GM12865 (cell line): Measurements from ENCODE around the gene IL33.

Experiments used
- DNase-seq: peaks from one replicate; pipeline ENCODE4 v3.0.0; 2010; ENCODE audit warnings: low read depth
- H3K4me3 ChIP-seq: 2 replicates; pipeline ENCODE4 v1.5.1; 2011; ENCODE audit warnings: mild to moderate bottlenecking, low read depth, low read length, control low read depth
- TF ChIP-seq, protein P1 (sequence below): IDR thresholded peaks from 2 replicates; pipeline ENCODE4 v1.5.1; 2011; ENCODE audit warnings: low read length, control low read depth, low read depth, inconsistent platforms; ENCODE audit not compliant: insufficient read depth; ENCODE audit errors: missing control alignments

Gene IL33

DNA sequence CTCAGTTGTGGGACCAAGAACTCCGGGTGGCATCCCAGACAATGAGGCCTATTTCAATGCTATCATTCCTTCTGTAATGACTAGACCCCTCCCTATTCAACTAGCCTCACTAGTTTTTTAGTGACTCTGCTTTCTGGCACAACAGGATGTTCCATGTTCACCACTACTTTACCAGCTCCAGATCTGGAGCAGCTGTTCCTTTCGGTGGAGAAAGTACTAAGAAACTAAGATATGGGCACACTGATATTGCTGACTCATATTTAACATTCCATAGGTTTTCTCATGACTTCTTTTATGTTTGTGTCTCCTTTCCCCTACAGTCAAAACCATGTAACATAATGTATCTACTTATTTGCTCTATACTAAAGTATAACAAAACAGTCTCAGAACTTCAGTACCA, 24.1 kb downstream of the IL33 start:
- no peak for DNase-seq
- TF ChIP-seq, protein P1, sequence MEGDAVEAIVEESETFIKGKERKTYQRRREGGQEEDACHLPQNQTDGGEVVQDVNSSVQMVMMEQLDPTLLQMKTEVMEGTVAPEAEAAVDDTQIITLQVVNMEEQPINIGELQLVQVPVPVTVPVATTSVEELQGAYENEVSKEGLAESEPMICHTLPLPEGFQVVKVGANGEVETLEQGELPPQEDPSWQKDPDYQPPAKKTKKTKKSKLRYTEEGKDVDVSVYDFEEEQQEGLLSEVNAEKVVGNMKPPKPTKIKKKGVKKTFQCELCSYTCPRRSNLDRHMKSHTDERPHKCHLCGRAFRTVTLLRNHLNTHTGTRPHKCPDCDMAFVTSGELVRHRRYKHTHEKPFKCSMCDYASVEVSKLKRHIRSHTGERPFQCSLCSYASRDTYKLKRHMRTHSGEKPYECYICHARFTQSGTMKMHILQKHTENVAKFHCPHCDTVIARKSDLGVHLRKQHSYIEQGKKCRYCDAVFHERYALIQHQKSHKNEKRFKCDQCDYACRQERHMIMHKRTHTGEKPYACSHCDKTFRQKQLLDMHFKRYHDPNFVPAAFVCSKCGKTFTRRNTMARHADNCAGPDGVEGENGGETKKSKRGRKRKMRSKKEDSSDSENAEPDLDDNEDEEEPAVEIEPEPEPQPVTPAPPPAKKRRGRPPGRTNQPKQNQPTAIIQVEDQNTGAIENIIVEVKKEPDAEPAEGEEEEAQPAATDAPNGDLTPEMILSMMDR: no peak
- H3K4me3 ChIP-seq: no peak overlapping the region

DNA sequence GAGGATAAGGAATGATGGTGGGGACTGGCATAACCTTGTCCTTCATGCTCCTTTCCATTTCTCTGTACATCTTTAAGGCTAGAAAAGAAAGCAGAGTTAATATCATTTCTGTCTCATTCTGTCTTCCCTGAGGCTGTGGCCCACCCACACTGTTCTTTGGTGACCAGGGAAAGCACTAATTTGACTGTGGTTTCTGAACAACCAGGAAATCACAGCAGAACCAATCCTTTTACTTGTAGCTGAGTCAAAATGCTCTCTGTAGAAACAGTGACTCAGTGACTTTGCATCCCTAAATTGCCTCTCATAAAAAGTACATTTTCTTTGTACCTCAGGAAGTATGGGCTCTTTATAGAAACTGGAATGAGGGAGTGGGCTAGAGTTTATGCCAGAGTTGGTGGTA, 28.1 kb downstream of the IL33 start:
- H3K4me3 ChIP-seq: no peak overlapping the region
- peak; percentile 59 for DNase-seq
- TF ChIP-seq, protein P1: no peak

DNA sequence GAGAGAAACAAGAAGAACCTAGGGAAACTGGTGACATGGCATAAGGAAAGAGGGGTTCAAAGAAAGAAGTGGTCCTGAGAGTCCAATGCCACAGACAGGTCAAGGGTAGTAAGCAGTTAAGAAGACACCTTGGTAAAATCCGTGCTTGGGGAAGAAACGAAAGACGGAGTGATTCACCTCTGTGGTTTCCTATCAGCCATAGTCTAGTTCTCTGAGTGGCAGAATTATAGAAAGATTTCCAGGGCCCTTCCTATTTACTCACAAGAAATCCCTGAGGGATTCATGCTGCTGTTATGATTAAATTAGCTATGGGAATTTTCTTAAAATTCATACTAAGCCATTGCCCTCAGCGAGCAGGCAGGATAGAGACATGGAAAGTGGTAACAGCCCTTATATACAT, 31.7 kb downstream of the IL33 start:
- DNase-seq: peak; percentile 37
- TF ChIP-seq, protein P1: no peak
- H3K4me3 ChIP-seq: no peak overlapping the region

DNA sequence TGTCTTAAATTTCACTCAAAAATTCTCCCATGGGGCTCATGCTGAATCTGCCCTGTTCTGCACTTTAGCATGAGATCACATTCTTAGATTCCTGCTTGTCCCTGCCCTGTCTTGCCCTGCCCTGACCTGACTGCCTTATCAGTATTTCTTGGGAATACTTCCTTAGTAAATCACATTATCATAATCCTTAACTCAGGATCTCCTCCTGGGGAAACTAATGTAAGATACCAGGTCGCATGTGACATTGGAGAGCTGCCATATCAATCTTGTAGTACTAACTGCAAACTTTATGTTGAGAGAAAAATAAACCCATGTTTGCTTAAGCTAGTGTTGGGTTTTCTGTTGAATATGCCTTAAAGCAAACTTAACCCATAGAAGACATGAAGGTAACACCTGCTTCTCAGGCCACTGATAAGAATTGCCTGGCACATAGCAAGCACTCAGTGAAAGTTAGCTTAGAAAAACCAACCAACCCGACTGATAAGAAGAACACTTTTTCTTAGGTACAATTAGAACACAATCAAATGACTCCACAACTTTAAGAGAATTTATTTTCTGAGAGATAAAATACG, 53.3 kb downstream of the IL33 start:
- no peak for DNase-seq
- TF ChIP-seq, protein P1: no peak
- no peak overlapping the region for H3K4me3 ChIP-seq

DNA sequence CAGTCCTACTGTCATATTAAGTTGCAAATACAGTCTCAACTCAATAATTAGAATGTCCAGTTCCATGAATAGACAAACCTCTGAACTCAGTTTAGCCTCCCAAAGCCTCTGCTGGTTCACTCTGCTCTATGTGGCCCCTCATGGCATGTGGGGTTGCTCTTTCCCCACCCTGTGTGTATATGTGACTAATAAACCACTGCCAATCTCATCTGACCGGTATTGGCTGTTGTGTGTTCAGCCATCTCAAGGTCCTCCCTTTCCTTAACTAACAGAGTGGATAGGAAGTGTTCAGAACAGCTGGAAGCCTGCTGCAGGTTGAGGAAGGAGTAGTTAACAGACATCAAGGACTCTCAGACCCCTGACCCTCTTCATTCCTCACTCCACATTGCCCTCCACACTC, 55.3 kb downstream of the IL33 start:
- TF ChIP-seq, protein P1: no peak
- no peak overlapping the region for H3K4me3 ChIP-seq
- DNase-seq: no peak

DNA sequence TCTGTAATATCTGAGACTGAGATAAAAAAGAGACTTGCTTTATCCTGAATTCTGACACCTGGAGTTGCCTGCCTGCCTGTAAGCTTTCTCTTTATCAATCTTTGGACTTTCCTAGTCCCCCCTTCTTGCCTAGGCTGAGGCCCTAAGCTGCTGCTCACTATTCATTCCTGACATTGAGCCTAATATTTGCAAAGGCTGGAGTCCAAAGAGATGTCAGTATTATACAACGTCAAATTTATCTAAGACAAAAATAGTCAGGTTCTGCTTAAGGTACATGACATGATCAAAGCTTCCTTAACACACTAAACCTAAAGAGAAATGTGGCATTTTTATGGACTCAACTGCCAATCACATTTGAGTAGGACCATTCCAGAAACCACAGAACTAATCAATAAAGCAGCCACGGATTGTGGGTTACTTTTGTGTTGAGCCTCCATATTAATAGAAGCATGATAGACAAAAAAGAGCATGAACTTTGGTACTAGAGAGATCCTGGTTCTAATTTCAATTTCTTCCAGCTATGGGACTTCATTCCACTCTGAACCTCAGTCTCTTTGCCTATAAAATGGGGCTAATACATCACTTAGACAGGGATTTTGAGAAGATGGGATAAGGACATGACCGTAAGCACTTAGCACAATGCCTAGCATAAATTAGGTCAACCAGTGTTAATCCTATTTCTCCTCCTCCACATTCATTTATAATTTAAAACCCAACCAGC, 56.1 kb downstream of the IL33 start:
- no peak overlapping the region for H3K4me3 ChIP-seq
- TF ChIP-seq, protein P1: no peak
- no peak for DNase-seq

DNA sequence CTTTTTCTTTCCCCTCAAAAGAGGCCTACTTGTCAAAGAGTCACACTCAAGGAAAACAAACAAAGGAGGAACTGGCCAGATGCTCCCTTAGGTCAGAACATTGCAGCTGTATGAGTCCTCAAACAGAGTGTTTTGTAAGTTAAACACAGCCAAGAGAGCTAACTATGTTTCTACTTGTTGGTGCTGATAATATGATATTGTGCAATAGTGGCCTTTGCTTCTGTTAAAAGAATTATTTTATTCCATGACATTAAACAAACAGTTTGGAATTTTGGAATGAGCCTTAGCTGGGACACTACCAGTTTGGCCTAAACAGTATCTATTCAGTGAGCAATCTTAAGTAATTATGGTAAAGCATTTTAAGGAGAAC, 56.6 kb downstream of the IL33 start:
- no peak for DNase-seq

More for the DNA sequence above, 56.6 kb downstream of the IL33 start:
- TF ChIP-seq, protein P1: no peak
- H3K4me3 ChIP-seq: no peak overlapping the region
